Measurements from ENCODE around the gene ALK. TPM values are rescaled to one million over a fixed set of nuclear protein-coding genes. Genes with fewer than 3 reads are reported as not detected.
A peak's percentile ranks its signal among the peaks of the same experiment; 100 is the strongest.

ALK gene
- total RNA-seq, 1 donor from 2014 or later = not detected

DNA sequence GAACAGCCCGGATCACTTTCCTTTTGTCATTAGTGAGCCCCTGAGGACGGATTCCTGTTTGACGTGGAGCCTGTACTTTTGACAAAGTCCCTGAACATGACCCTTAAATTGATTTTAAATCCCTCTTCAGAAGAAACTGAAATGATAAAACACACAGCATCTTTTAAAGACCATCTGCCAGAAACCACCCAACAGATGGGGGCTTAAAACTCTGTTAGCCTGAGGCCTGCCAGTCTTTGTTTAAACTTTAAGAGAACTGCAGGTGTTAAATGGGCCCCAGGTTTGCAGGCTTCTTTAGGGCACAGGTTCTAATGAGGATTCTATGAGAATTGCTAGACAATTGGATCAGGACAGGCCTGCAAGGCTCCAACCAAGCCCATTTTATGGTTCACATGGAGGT is 177.9 kb downstream of the ALK start:
- DNase-seq (ENCODE audit: low read depth) (no peak), FAIRE-seq (no peak)
- no peaks in the 10 kb centered on the region for H3K27me3 ChIP-seq (ENCODE audit: control insufficient read depth, insufficient read depth, low read length)
- no peaks in the 10 kb centered on the region for H3K36me3 ChIP-seq (ENCODE audit: control insufficient read depth, insufficient read depth, low read length)
- H3K4me3 ChIP-seq (ENCODE audit: low read depth, low read length) = no peak overlapping the region
- TF ChIP-seq, protein P1, sequence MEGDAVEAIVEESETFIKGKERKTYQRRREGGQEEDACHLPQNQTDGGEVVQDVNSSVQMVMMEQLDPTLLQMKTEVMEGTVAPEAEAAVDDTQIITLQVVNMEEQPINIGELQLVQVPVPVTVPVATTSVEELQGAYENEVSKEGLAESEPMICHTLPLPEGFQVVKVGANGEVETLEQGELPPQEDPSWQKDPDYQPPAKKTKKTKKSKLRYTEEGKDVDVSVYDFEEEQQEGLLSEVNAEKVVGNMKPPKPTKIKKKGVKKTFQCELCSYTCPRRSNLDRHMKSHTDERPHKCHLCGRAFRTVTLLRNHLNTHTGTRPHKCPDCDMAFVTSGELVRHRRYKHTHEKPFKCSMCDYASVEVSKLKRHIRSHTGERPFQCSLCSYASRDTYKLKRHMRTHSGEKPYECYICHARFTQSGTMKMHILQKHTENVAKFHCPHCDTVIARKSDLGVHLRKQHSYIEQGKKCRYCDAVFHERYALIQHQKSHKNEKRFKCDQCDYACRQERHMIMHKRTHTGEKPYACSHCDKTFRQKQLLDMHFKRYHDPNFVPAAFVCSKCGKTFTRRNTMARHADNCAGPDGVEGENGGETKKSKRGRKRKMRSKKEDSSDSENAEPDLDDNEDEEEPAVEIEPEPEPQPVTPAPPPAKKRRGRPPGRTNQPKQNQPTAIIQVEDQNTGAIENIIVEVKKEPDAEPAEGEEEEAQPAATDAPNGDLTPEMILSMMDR (IDR thresholded peaks at IDR 0.05; ENCODE audit: insufficient read depth, low read length, severe bottlenecking) = no peak

- Histone ChIP-seq H3K27me3 (ENCODE audit: control insufficient read depth, insufficient read depth, low read length) (peaks cover 2% of the 10 kb centered on the region), H3K36me3 (ENCODE audit: control insufficient read depth, insufficient read depth, low read length) (no peaks in the 10 kb centered on the region), H3K4me3 (ENCODE audit: low read depth, low read length) (no peak overlapping the region)
- TF ChIP-seq, protein P1 (IDR thresholded peaks at IDR 0.05; ENCODE audit: insufficient read depth, low read length, severe bottlenecking) = no peak
- DNase-seq (ENCODE audit: low read depth) (no peak), FAIRE-seq (no peak)
Measured at GRCh38 chr2:29742656-29743055, 178.7 kb downstream of the ALK start.

DNA sequence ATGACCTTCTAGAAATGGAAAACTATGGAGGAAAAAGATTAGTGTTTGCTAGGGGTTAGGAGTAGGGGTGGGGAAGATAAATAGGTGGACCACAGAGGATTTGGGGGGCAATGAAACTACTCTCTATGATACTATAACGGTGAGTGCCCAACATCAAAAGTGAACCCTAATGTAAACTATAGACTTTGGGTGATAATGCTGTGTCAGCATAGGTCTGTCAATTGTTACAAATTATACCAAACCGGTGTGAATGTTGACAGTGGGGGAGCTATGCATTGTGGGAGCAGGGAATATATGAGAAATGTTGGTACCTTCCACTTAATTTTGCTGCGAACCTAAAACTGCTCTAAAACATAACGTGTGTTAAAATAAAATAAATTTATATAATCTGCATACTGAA is 180.3 kb downstream of the ALK start:
- H3K27me3 ChIP-seq (ENCODE audit: control insufficient read depth, insufficient read depth, low read length) = peaks cover 2% of the 10 kb centered on the region
- H3K36me3 ChIP-seq (ENCODE audit: control insufficient read depth, insufficient read depth, low read length) = no peaks in the 10 kb centered on the region
- TF ChIP-seq, protein P1 (IDR thresholded peaks at IDR 0.05; ENCODE audit: insufficient read depth, low read length, severe bottlenecking) = no peak
- no peak overlapping the region for H3K4me3 ChIP-seq (ENCODE audit: low read depth, low read length)
- DNase-seq (ENCODE audit: low read depth) (no peak), FAIRE-seq (no peak)

DNA sequence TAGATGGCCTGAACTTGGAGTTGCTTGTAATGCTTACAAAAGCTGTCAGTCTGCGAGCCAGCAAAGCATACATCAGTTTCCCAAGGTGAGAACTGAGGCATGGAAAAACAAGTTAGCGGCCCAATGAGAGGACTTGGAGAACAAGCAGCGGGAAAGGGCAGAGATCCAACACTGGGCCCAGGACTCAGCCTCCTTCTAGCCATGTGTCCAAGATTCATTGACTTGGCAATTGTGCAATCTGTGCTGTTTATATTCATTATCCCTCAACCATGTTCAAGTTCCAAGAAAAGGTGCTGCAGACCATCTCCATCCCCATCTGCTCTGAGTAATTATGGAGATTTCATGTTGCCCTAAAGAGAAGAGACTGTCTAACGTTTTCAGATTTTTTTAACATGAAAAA is 187.4 kb downstream of the ALK start:
- FAIRE-seq (peak; percentile 28), DNase-seq (ENCODE audit: low read depth) (no peak)
- Histone ChIP-seq H3K4me3 (ENCODE audit: low read depth, low read length) (no peak overlapping the region), H3K27me3 (ENCODE audit: control insufficient read depth, insufficient read depth, low read length) (peaks cover 2% of the 10 kb centered on the region), H3K36me3 (ENCODE audit: control insufficient read depth, insufficient read depth, low read length) (no peaks in the 10 kb centered on the region)
- TF ChIP-seq, protein P1 (IDR thresholded peaks at IDR 0.05; ENCODE audit: insufficient read depth, low read length, severe bottlenecking) = no peak

GRCh38 chr2:29733213-29733612 is 188.2 kb downstream of the ALK start:
- Histone ChIP-seq H3K36me3 (ENCODE audit: control insufficient read depth, insufficient read depth, low read length) (no peaks in the 10 kb centered on the region), H3K4me3 (ENCODE audit: low read depth, low read length) (no peak overlapping the region), H3K27me3 (ENCODE audit: control insufficient read depth, insufficient read depth, low read length) (peaks cover 2% of the 10 kb centered on the region)
- FAIRE-seq = no peak
- TF ChIP-seq, protein P1 (IDR thresholded peaks at IDR 0.05; ENCODE audit: insufficient read depth, low read length, severe bottlenecking) = no peak
- no peak for DNase-seq (ENCODE audit: low read depth)

DNA sequence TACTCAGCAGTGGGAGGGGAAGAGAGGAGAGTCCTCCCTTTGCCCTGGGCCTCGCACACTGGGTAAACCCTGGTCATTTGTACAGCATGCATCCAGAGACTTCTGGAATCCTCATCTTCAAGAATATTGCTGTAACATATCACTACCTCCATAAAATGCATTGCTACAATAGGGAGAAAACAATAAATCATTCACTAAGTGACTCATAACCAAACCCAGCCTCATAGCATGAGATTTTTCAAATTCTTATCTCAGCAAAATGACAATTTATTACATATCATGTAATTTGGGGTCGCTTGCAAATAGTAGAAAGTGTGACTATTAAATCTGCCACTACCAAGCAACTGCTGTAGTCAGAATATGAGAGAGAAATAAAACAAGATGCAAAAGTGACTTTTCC is 189.4 kb downstream of the ALK start:
- H3K4me3 ChIP-seq (ENCODE audit: low read depth, low read length) = no peak overlapping the region
- FAIRE-seq (no peak), DNase-seq (ENCODE audit: low read depth) (no peak)
- H3K36me3 ChIP-seq (ENCODE audit: control insufficient read depth, insufficient read depth, low read length) = no peaks in the 10 kb centered on the region
- TF ChIP-seq, protein P1 (IDR thresholded peaks at IDR 0.05; ENCODE audit: insufficient read depth, low read length, severe bottlenecking) = no peak
- no peaks in the 10 kb centered on the region for H3K27me3 ChIP-seq (ENCODE audit: control insufficient read depth, insufficient read depth, low read length)
